ENCODE results near the gene KMT2A. TPM values are rescaled to one million over a fixed set of nuclear protein-coding genes. Genes with fewer than 3 reads are reported as not detected.

KMT2A gene
- total RNA-seq, 1 donor from 2014 or later, result 61.6 TPM

DNA sequence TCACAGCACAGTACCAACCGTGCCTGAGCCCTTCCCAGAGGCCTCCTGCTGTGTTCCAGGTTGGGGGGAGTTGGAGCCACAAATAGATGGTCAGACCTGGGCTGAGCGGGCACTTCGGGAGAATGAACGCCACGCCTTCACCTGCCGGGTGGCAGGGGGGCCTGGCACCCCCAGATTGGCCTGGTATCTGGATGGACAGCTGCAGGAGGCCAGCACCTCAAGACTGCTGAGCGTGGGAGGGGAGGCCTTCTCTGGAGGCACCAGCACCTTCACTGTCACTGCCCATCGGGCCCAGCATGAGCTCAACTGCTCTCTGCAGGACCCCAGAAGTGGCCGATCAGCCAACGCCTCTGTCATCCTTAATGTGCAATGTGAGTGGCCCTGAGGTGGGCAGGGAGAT, 95.8 kb downstream of the KMT2A start:
- Mint-ChIP-seq H3K9me3 (no peaks in the 10 kb centered on the region), H3K27ac (peak overlapping the region; percentile 69), H3K36me3 (ENCODE audit: low read depth) (no peaks in the 10 kb centered on the region), H3K4me1 (ENCODE audit: low read depth) (peaks cover 18% of the 10 kb centered on the region), H3K27me3 (ENCODE audit: low read depth) (no peaks in the 10 kb centered on the region), H3K4me3 (ENCODE audit: low read depth) (peak overlapping the region; percentile 87)
- no peak for DNase-seq (ENCODE audit: low spot score)
- intact Hi-C loops (cut with micrococcal nuclease), result no loop called here

DNA sequence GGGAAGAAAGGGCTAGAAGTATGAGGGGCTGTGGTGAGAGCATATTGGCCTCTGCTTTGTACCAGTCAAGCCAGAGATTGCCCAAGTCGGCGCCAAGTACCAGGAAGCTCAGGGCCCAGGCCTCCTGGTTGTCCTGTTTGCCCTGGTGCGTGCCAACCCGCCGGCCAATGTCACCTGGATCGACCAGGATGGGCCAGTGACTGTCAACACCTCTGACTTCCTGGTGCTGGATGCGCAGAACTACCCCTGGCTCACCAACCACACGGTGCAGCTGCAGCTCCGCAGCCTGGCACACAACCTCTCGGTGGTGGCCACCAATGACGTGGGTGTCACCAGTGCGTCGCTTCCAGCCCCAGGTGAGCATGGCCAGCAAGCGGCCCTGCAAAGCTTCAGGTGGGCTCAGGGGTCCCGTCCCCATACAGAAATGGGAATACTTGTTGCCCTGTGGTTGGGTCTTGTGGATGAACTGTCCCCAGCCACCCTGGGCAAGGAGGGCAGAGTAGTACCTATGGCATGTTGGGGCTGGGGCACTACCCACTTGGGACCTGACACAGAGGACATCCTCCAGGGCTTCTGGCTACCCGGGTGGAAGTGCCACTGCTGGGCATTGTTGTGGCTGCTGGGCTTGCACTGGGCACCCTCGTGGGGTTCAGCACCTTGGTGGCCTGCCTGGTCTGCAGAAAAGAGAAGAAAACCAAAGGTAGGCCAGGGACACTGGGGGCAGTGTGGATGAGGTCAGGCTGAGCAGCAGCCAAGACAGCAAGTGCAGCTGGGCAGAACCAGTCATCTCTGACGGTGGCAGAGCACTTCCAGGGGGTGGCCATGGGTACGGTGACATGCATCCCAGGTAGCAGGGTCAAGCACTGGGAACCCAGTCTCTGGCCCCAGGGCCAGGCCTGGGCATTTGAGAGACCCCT, 96.8 kb downstream of the KMT2A start:
- H3K9me3 Mint-ChIP-seq, result no peaks in the 10 kb centered on the region
- H3K4me3 Mint-ChIP-seq (ENCODE audit: low read depth), result no peak overlapping the region
- no peaks in the 10 kb centered on the region for H3K27me3 Mint-ChIP-seq (ENCODE audit: low read depth)
- H3K36me3 Mint-ChIP-seq (ENCODE audit: low read depth), result no peaks in the 10 kb centered on the region
- no peak for DNase-seq (ENCODE audit: low spot score)
- H3K27ac Mint-ChIP-seq, result no peak overlapping the region
- intact Hi-C loops (cut with micrococcal nuclease), result no loop called here
- H3K4me1 Mint-ChIP-seq (ENCODE audit: low read depth), result peaks cover 18% of the 10 kb centered on the region

DNA sequence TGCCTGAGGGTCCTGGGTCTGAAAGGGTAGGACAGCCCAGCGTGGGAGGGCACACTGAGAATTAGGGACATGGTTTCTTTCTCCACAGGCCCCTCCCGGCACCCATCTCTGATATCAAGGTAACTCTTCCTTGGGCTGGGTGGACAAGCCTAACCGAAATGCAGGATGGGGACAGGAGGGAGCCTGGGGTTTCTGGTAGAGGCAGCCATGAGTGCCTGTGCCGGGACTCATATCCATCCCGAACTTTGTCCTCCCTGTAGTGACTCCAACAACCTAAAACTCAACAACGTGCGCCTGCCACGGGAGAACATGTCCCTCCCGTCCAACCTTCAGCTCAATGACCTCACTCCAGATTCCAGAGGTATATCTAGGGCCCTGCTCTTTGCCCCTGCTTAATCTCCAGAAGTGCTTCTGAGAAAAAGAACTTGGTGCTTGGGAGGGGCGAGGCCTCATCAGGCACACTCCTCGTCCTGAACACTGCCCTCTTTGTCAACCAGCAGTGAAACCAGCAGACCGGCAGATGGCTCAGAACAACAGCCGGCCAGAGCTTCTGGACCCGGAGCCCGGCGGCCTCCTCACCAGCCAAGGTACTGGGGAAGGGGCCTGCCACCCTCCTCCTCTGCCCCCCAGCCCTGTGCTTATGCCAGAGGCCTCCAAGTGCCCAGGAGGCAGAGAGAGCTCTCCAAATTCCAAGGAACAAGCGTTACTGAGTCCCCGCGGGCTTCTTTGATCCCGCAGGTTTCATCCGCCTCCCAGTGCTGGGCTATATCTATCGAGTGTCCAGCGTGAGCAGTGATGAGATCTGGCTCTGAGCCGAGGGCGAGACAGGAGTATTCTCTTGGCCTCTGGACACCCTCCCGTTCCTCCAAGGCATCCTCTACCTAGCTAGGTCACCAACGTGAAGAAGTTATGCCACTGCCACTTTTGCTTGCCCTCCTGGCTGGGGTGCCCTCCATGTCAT, 97.8 kb downstream of the KMT2A start:
- peaks cover 16% of the 10 kb centered on the region for H3K4me1 Mint-ChIP-seq (ENCODE audit: low read depth)
- DNase-seq (ENCODE audit: low spot score), result no peak
- intact Hi-C loops (cut with micrococcal nuclease), result no loop called here
- H3K36me3 Mint-ChIP-seq (ENCODE audit: low read depth), result no peaks in the 10 kb centered on the region
- H3K27ac Mint-ChIP-seq, result no peak overlapping the region
- H3K9me3 Mint-ChIP-seq, result no peaks in the 10 kb centered on the region
- H3K4me3 Mint-ChIP-seq (ENCODE audit: low read depth), result no peak overlapping the region
- H3K27me3 Mint-ChIP-seq (ENCODE audit: low read depth), result no peaks in the 10 kb centered on the region

GRCh38 chr11:118535261-118535660, 99.0 kb downstream of the KMT2A start:
- no peaks in the 10 kb centered on the region for H3K9me3 Mint-ChIP-seq
- intact Hi-C loops (cut with micrococcal nuclease), result no loop called here
- peaks cover 6% of the 10 kb centered on the region for H3K4me1 Mint-ChIP-seq (ENCODE audit: low read depth)
- no peaks in the 10 kb centered on the region for H3K36me3 Mint-ChIP-seq (ENCODE audit: low read depth)
- no peak overlapping the region for H3K4me3 Mint-ChIP-seq (ENCODE audit: low read depth)
- no peak overlapping the region for H3K27ac Mint-ChIP-seq
- H3K27me3 Mint-ChIP-seq (ENCODE audit: low read depth), result no peaks in the 10 kb centered on the region
- no peak for DNase-seq (ENCODE audit: low spot score)

GRCh38 chr11:118536726-118537125, 100.4 kb downstream of the KMT2A start:
- H3K9me3 Mint-ChIP-seq, result no peaks in the 10 kb centered on the region
- H3K27me3 Mint-ChIP-seq (ENCODE audit: low read depth), result no peaks in the 10 kb centered on the region
- intact Hi-C loops (cut with micrococcal nuclease), result no loop called here
- no peaks in the 10 kb centered on the region for H3K36me3 Mint-ChIP-seq (ENCODE audit: low read depth)
- H3K27ac Mint-ChIP-seq, result no peak overlapping the region
- DNase-seq (ENCODE audit: low spot score), result no peak
- peaks cover 1% of the 10 kb centered on the region for H3K4me1 Mint-ChIP-seq (ENCODE audit: low read depth)
- H3K4me3 Mint-ChIP-seq (ENCODE audit: low read depth), result no peak overlapping the region

DNA sequence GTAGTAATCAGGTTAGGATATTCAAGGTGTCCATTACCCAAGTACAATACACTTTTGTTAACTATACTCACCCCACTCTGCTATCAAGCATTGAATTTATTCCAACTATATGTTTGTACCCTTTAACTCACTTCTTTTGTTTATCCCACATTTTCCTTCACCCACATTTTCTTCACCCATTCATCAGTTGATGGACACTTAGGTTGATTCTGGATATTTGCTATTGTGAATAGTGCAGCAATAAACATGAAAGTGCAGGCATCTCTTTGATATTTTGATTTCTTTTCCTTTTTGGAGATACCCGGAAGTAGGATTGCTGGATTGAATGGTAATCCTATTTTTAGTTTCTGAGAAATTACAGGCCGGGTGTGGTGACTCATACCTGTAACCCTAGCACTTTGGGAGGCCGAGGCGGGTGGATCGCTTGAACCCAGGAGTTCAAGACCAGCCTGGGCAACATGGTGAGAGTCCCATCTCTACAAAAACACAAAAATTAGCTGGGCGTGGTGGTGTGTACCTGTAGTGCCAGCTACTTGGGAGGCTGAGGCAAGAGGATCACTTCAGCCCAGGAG, 101.2 kb downstream of the KMT2A start:
- intact Hi-C loops (cut with micrococcal nuclease), result no loop called here
- Mint-ChIP-seq H3K4me1 (ENCODE audit: low read depth) (no peaks in the 10 kb centered on the region), H3K4me3 (ENCODE audit: low read depth) (no peak overlapping the region), H3K27me3 (ENCODE audit: low read depth) (no peaks in the 10 kb centered on the region), H3K36me3 (ENCODE audit: low read depth) (no peaks in the 10 kb centered on the region), H3K27ac (no peak overlapping the region), H3K9me3 (no peaks in the 10 kb centered on the region)
- DNase-seq (ENCODE audit: low spot score), result no peak

DNA sequence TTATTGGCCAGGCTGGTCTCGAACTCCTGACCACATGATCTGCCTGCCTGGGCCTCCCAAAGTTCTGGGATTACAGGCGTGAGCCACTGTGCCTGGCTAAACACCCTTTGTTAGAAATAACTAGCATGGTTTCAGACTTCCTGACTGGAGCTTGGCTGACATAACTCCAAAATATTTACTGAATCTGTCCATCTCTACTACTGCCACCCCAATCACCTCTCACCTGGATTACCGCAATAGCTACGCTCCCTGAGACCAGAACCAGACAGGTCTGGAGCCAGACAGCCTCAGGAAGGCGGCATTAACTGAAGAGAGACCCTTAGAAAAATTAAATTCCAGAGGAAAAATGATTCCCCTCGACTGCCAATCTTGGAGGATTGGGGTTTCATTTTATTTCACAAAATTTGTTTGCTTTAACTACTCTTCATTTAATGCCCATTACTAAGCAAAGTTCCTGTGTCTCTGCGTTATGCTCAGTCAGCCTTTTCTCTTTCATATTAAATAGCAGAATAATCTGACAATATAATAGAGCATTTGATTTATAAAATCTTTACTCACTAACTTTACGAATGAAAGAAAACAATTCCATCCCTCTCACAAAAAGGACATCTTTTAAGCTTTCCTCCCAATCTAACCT, 107.8 kb downstream of the KMT2A start:
- Mint-ChIP-seq H3K9me3 (no peaks in the 10 kb centered on the region), H3K36me3 (ENCODE audit: low read depth) (no peaks in the 10 kb centered on the region), H3K4me3 (ENCODE audit: low read depth) (no peak overlapping the region), H3K27ac (no peak overlapping the region), H3K4me1 (ENCODE audit: low read depth) (no peaks in the 10 kb centered on the region), H3K27me3 (ENCODE audit: low read depth) (no peaks in the 10 kb centered on the region)
- intact Hi-C loops (cut with micrococcal nuclease), result no loop called here
- no peak for DNase-seq (ENCODE audit: low spot score)

DNA sequence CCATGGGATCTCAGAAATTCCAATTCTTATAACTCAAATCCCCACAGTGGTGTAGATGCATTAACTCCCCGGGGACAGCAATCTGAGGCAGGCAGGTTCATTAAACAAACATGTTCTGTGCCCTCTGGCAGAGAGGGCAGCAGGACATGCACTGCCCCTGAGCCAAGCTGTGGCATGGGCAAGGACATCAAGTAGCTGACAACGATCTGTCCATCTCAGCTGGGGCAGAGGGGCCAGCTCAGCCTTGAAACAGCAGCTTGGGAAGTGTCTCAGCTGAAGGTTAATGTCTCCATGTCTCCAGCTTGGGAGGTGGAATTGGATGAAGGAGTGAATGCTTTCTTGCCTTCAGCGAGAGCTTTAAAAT, 108.3 kb downstream of the KMT2A start:
- Mint-ChIP-seq H3K27me3 (ENCODE audit: low read depth) (no peaks in the 10 kb centered on the region), H3K36me3 (ENCODE audit: low read depth) (no peaks in the 10 kb centered on the region), H3K9me3 (no peaks in the 10 kb centered on the region), H3K27ac (no peak overlapping the region), H3K4me1 (ENCODE audit: low read depth) (no peaks in the 10 kb centered on the region), H3K4me3 (ENCODE audit: low read depth) (no peak overlapping the region)
- intact Hi-C loops (cut with micrococcal nuclease), result no loop called here
- no peak for DNase-seq (ENCODE audit: low spot score)

GRCh38 chr11:118545533-118545932, 109.2 kb downstream of the KMT2A start:
- Mint-ChIP-seq H3K27me3 (ENCODE audit: low read depth) (no peaks in the 10 kb centered on the region), H3K36me3 (ENCODE audit: low read depth) (no peaks in the 10 kb centered on the region), H3K27ac (no peak overlapping the region), H3K9me3 (no peaks in the 10 kb centered on the region), H3K4me3 (ENCODE audit: low read depth) (no peak overlapping the region), H3K4me1 (ENCODE audit: low read depth) (no peaks in the 10 kb centered on the region)
- intact Hi-C loops (cut with micrococcal nuclease), result no loop called here
- DNase-seq (ENCODE audit: low spot score), result no peak

- Mint-ChIP-seq H3K4me1 (ENCODE audit: low read depth) (no peaks in the 10 kb centered on the region), H3K27me3 (ENCODE audit: low read depth) (no peaks in the 10 kb centered on the region), H3K27ac (no peak overlapping the region), H3K4me3 (ENCODE audit: low read depth) (no peak overlapping the region), H3K9me3 (no peaks in the 10 kb centered on the region), H3K36me3 (ENCODE audit: low read depth) (peaks cover 6% of the 10 kb centered on the region)
- intact Hi-C loops (cut with micrococcal nuclease), result no loop called here
- no peak for DNase-seq (ENCODE audit: low spot score)
These were observed 110.8 kb downstream of the KMT2A start for GRCh38 chr11:118547132-118547531.

- Mint-ChIP-seq H3K27ac (no peak overlapping the region), H3K9me3 (no peaks in the 10 kb centered on the region), H3K27me3 (ENCODE audit: low read depth) (no peaks in the 10 kb centered on the region), H3K4me3 (ENCODE audit: low read depth) (no peak overlapping the region), H3K4me1 (ENCODE audit: low read depth) (no peaks in the 10 kb centered on the region), H3K36me3 (ENCODE audit: low read depth) (peaks cover 13% of the 10 kb centered on the region)
- DNase-seq (ENCODE audit: low spot score), result no peak
- intact Hi-C loops (cut with micrococcal nuclease), result no loop called here
These were observed 116.0 kb downstream of the KMT2A start for GRCh38 chr11:118552341-118552740.

DNA sequence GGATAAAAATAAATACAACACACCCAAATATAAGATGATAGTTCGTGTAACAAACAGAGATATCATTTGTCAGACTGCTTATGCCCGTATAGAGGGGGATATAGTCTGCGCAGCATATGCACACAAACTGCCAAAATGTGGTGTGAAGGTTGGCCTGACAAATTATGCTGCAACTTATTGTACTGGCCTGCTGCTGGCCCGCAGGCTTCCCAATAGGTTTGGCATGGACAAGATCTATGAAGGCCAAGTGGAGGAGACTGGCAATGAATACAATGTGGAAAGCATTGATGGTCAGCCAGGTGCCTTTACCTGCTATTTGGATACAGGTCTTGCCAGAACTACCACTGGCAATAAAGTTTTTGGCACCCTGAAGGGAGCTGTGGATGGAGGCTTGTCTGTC, 124.5 kb downstream of the KMT2A start:
- intact Hi-C loops (cut with micrococcal nuclease), result loop anchor here (5.0 kb wide), 1 partner anchor 674 kb away; no protein-coding TSS in a partner anchor

More for the DNA sequence above, 124.5 kb downstream of the KMT2A start:
- no peak overlapping the region for H3K27ac Mint-ChIP-seq
- H3K4me3 Mint-ChIP-seq (ENCODE audit: low read depth), result no peak overlapping the region
- peaks cover 8% of the 10 kb centered on the region for H3K4me1 Mint-ChIP-seq (ENCODE audit: low read depth)
- H3K36me3 Mint-ChIP-seq (ENCODE audit: low read depth), result no peaks in the 10 kb centered on the region
- no peak for DNase-seq (ENCODE audit: low spot score)
- H3K9me3 Mint-ChIP-seq, result no peaks in the 10 kb centered on the region
- no peaks in the 10 kb centered on the region for H3K27me3 Mint-ChIP-seq (ENCODE audit: low read depth)

Data from activated T-helper 2 cell treated with anti-CD3 and anti-CD28 coated beads, Interferon-gamma antibody, Interleukin-2, Interleukin-4, amounts not matched to agents 10 μg/mL and 5 μg/mL and 100 μg/mL, durations not matched to agents 14 hours and 24 hours and 36 hours (primary cell).